Lung (tissue), 12 donors: Measurements from ENCODE around the gene KIAA0408. TPM values are rescaled to one million over a fixed set of nuclear protein-coding genes. Genes with fewer than 3 reads are reported as not detected.
"Not testable (repeated sequence)": the region's sequence is repeated elsewhere in the genome, so short reads cannot be mapped to it uniquely, and the experiment has no call there.

Experiments used
- ATAC-seq: fragments of 200-7000 bp; cut with Tn5 transposase; one replicate; pipeline ENCODE4 v1.9.1; 2020; ENCODE audit warnings: moderate number of reproducible peaks; ENCODE audit not compliant: insufficient read depth, low FRiP score
- DNase-seq, 3 donors: peaks; one replicate each; pipeline ENCODE4 v3.0.0-alpha.2; 2013 to 2017
- H3K27ac ChIP-seq, 2 donors: one replicate each; pipeline ENCODE4 v1.5.1; 2013; ENCODE audit warnings: mild to moderate bottlenecking in 2 of 2, moderate library complexity in 2 of 2, control low read depth in 1 of 2, inconsistent platforms in 1 of 2, low read depth in 1 of 2, low read length in 1 of 2
- H3K27me3 ChIP-seq, 3 donors: one replicate each; pipeline ENCODE4 v1.5.1; 2013; ENCODE audit warnings: low read length in 2 of 3; ENCODE audit not compliant: control insufficient read depth in 3 of 3, insufficient read depth in 3 of 3
- H3K36me3 ChIP-seq, 4 donors: one replicate each; pipeline ENCODE4 v1.5.1; 2013; ENCODE audit warnings: low read length in 4 of 4, mild to moderate bottlenecking in 1 of 4, moderate library complexity in 1 of 4; ENCODE audit not compliant: control insufficient read depth in 4 of 4, insufficient read depth in 4 of 4
- H3K4me1 ChIP-seq, 5 donors: one replicate each; pipeline ENCODE4 v1.5.1; 2013; ENCODE audit warnings: low read length in 5 of 5, mild to moderate bottlenecking in 2 of 5, moderate library complexity in 1 of 5; ENCODE audit not compliant: control insufficient read depth in 5 of 5, insufficient read depth in 5 of 5
- H3K4me3 ChIP-seq: one replicate; pipeline ENCODE4 v1.5.1; 2013; ENCODE audit warnings: mild to moderate bottlenecking, control low read depth, moderate library complexity
- H3K9ac ChIP-seq, 2 donors: one replicate each; pipeline ENCODE4 v1.5.1; 2013; ENCODE audit warnings: low read length in 2 of 2, control low read depth in 1 of 2; ENCODE audit not compliant: insufficient read depth in 1 of 2
- H3K9me3 ChIP-seq, 4 donors: one replicate each; pipeline ENCODE4 v1.5.1; 2013; ENCODE audit warnings: low read length in 3 of 4, mild to moderate bottlenecking in 1 of 4, moderate library complexity in 1 of 4; ENCODE audit not compliant: control insufficient read depth in 4 of 4, insufficient read depth in 3 of 4
- WGBS, 2 donors: extraction: QIAGEN DNeasy Blood & Tissue Kit; methylation state at CpG; one replicate each; pipeline ENCODE4 v1.1.7; 2013; 5-methylcytosine and 5-hydroxymethylcytosine counted together
- polyA plus RNA-seq, 2 donors: library from polyadenylated mRNA; stranded (reverse); fragments of 200-250 nt; gene quantifications; one replicate each; pipeline ENCODE4 v1.2.1, GENCODE V29; 2013
- total RNA-seq, 2 donors: library from RNA; depleted of rRNA in 1 of 2; stranded (reverse); fragments of >200 nt in 1 of 2; gene quantifications; one replicate each; pipeline ENCODE4 v1.2.1, GENCODE V29; 2014 to 2021
- TF ChIP-seq, protein P1 (sequence below): IDR thresholded peaks from 2 replicates; pipeline ENCODE4 v1.5.1; 2012; ENCODE audit warnings: mild to moderate bottlenecking; ENCODE audit errors: control extremely low read depth, extremely low read depth
- donor health status: control.
- donor health status: control.
- donor health status: Bipolar disorder and iron deficiency.
- donor health status: healthy.
- donor health status: DM: yes; HTN: yes; CAD: no.

The KIAA0408 gene
- total and polyA plus RNA-seq, 4 donors: 2.9 to 73.0 (median 20.8) TPM

DNA sequence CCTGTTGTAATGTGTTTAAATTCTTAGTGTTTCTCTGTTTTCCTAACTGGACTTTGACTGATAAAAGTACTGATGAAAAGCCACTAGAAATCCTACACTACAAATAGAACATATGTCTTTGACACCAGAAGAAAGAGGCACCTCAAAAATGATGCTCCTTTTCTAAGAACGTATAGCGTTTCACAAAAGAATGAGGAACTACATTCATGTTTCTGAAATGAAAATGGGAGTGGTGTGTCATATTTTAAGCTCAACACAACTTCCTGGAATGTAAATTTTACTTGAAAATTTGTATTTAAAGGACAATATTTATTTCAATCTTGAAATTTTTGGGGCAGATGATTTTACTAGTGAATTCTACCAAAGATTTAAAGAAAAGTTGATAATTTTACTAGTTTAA is 35.3 kb downstream of the KIAA0408 start:
- peaks cover 0 to 6% (median 0%) of the 10 kb centered on the region in 5 donors for H3K4me1 ChIP-seq
- H3K27me3 ChIP-seq: no peaks in the 10 kb centered on the region
- peaks cover 0 to 3% (median 0%) of the 10 kb centered on the region in 4 donors for H3K9me3 ChIP-seq
- DNase-seq (no peak), ATAC-seq (no peak)
- TF ChIP-seq, protein P1, sequence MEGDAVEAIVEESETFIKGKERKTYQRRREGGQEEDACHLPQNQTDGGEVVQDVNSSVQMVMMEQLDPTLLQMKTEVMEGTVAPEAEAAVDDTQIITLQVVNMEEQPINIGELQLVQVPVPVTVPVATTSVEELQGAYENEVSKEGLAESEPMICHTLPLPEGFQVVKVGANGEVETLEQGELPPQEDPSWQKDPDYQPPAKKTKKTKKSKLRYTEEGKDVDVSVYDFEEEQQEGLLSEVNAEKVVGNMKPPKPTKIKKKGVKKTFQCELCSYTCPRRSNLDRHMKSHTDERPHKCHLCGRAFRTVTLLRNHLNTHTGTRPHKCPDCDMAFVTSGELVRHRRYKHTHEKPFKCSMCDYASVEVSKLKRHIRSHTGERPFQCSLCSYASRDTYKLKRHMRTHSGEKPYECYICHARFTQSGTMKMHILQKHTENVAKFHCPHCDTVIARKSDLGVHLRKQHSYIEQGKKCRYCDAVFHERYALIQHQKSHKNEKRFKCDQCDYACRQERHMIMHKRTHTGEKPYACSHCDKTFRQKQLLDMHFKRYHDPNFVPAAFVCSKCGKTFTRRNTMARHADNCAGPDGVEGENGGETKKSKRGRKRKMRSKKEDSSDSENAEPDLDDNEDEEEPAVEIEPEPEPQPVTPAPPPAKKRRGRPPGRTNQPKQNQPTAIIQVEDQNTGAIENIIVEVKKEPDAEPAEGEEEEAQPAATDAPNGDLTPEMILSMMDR: no peak
- no peak overlapping the region for H3K4me3 ChIP-seq
- H3K9ac ChIP-seq: no peak overlapping the region
- H3K36me3 ChIP-seq: no peaks in the 10 kb centered on the region
- no peak overlapping the region for H3K27ac ChIP-seq
- 35 to 53% methylated on average over 2 of the region's 2 CpGs for WGBS, 2 donors

DNA sequence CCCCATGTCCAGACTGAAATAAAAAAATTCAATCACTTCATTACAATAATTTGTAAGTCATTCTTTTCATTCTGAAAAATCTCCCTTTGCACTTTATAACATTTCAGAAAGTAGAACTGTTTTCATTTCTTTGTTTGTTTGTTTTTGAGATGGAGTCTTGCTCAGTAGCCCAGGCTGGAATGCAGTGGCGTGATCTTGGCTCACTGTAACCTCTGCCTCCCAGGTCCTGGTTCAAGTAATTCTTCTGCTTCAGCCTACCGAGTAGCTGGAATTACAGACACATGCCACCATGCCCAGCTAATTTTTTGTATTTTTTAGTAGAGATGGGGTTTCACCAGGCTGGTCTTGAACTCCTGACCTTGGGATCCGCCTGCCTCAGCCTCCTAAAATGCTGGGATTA is 38.0 kb downstream of the KIAA0408 start:
- 60 to 62% methylated on average over 3 of the region's 3 CpGs for WGBS, 2 donors
- H3K27ac ChIP-seq, H3K4me3 ChIP-seq, ATAC-seq, H3K9ac ChIP-seq, DNase-seq, H3K27me3 ChIP-seq, H3K9me3 ChIP-seq, H3K4me1 ChIP-seq, H3K36me3 ChIP-seq: not testable (repeated sequence)

DNA sequence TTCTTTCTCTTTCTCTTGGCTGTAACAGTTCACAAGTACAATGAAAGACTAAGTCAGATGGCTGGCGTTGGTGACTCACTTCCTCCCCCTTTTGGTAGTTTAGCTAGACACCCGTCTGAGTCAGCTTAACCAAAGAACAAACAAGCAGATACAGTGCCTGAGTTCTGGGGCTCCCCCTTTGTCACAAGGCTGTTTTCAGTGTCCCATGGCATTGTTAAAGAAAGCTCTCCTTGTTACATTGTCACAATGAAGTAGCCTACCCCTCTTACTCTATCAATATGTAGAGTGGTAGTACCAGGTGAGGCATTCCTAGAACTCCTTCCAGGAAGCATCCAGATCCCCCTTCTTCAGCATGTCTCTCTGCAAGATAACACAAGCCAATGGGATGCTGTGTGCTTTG is 38.6 kb downstream of the KIAA0408 start:
- Histone ChIP-seq H3K4me3 (no peak overlapping the region), H3K27me3 (no peaks in the 10 kb centered on the region), H3K9ac (no peak overlapping the region), H3K4me1 (peaks cover 0 to 6% (median 0%) of the 10 kb centered on the region in 5 donors), H3K27ac (no peak overlapping the region), H3K36me3 (no peaks in the 10 kb centered on the region), H3K9me3 (no peaks in the 10 kb centered on the region)
- TF ChIP-seq, protein P1: peak; percentile 24
- peak; percentile 47 to 82 (median 75) for DNase-seq
- WGBS, 2 donors: 0 to 1% methylated on average over 2 of the region's 2 CpGs
- peak; percentile 93 for ATAC-seq

DNA sequence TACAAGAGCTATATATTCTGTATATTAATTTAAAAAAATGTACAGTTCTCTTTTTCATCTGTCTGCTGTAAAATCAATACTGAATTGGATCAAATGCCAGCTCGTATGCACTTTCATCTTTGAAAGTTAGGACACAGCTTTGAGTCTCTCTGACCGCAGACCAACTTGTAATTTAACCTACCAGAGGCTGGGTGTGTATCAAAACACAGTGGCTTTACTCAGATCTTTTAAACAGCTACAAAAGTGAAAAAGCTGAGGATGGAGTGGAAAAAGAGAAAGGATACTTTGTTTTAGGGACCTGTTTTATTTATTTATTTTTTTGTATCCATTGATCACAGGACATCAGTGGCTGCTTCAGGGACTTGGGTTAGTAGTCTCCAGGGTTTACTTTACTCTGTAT is 44.1 kb downstream of the KIAA0408 start:
- H3K27me3 ChIP-seq: no peaks in the 10 kb centered on the region
- no peak overlapping the region for H3K27ac ChIP-seq
- peaks cover 0 to 6% (median 3%) of the 10 kb centered on the region in 5 donors for H3K4me1 ChIP-seq
- TF ChIP-seq, protein P1: no peak
- ATAC-seq: no peak
- 92 to 95% methylated on average over 2 of the region's 2 CpGs for WGBS, 2 donors
- no peak overlapping the region for H3K4me3 ChIP-seq
- DNase-seq: no peak
- H3K9me3 ChIP-seq: no peaks in the 10 kb centered on the region
- H3K9ac ChIP-seq: no peak overlapping the region
- H3K36me3 ChIP-seq: no peaks in the 10 kb centered on the region

- not testable (repeated sequence) for H3K9me3 ChIP-seq, DNase-seq, H3K9ac ChIP-seq, ATAC-seq, H3K27me3 ChIP-seq, H3K27ac ChIP-seq, H3K4me3 ChIP-seq, H3K4me1 ChIP-seq, H3K36me3 ChIP-seq
- WGBS, 2 donors: 66 to 93% methylated on average over 4 of the region's 4 CpGs
Observed at GRCh38 chr6:127413123-127413522, 46.1 kb downstream of the KIAA0408 start.

GRCh38 chr6:127412016-127412415 is 47.2 kb downstream of the KIAA0408 start:
- H3K9me3 ChIP-seq, H3K36me3 ChIP-seq, H3K4me1 ChIP-seq, H3K27ac ChIP-seq, ATAC-seq, H3K9ac ChIP-seq, H3K4me3 ChIP-seq, H3K27me3 ChIP-seq: not testable (repeated sequence)
- DNase-seq: peak; percentile 27 to 68 (median 66)
- 79 to 87% methylated on average over 8 of the region's 8 CpGs for WGBS, 2 donors
